A549 (cell line): ENCODE results near the gene DGKA. TPM values are rescaled to one million over a fixed set of nuclear protein-coding genes. Genes with fewer than 3 reads are reported as not detected.

ENCODE experiments used
- ATAC-seq, 2 experiments: fragments of 200-7000 bp in 1 of 2; fragments of >200 bp in 1 of 2; cut with Nextera tagmentation in 1 of 2; cut with Tn5 transposase in 1 of 2; 3 replicates each; pipeline versions ENCODE4 v1.8.0 to v1.9.1; 2018 to 2020; ENCODE audit warnings: mild to moderate bottlenecking in 1 of 2, moderate library complexity in 1 of 2
- CTCF ChIA-PET: fragments of 300-600 bp; sonication (Branson Sonifier 250); formaldehyde crosslinking; extraction: SDS; loops from one replicate; lab custom pipeline; 2021; ENCODE audit warnings: antibody characterized with exemption, inconsistent platforms; lab: Yijun Ruan, JAX
- POLR2A ChIA-PET: fragments of 350-600 bp; formaldehyde crosslinking; extraction: SDS; loops from one replicate; lab custom pipeline; 2021; ENCODE audit warnings: antibody characterized with exemption, inconsistent platforms; lab: Yijun Ruan, JAX
- DNase-seq, 2 experiments: peaks; one replicate each; pipeline versions ENCODE4 v3.0.0 to v3.0.0-alpha.2; 2011 to 2016; ENCODE audit warnings: low read depth in 1 of 2, low spot score in 1 of 2
- FAIRE-seq: peaks from 2 replicates; lab custom pipeline; 2011; peaks lifted over from hg19 to GRCh38; lab: Jason Lieb, UNC
- H3K27ac ChIP-seq, 2 experiments: fragments of >200 bp; sonication (Bioruptor Twin); formaldehyde crosslinking; 3 replicates each; pipeline ENCODE4 v1.5.1; 2016 to 2017
- H3K4me1 ChIP-seq: fragments of >200 bp; sonication (Bioruptor Twin); formaldehyde crosslinking; 3 replicates; pipeline ENCODE4 v1.6.1; 2016
- H3K4me2 ChIP-seq: fragments of >200 bp; sonication (Bioruptor Twin); formaldehyde crosslinking; 3 replicates; pipeline ENCODE4 v1.6.1; 2016
- H3K4me3 ChIP-seq: fragments of >200 bp; sonication (Bioruptor Twin); formaldehyde crosslinking; 3 replicates; pipeline ENCODE4 v1.5.1; 2016
- H3K9me3 ChIP-seq: fragments of >200 bp; sonication (Bioruptor Twin); formaldehyde crosslinking; 3 replicates; pipeline ENCODE4 v1.6.1; 2016
- BCL3 ChIP-seq: fragments of >200 bp; sonication (Bioruptor Twin); formaldehyde crosslinking; IDR thresholded peaks from 3 replicates; pipeline ENCODE4 v1.6.1; 2016
- CBX2 ChIP-seq: fragments of 200-600 bp; sonication (generic); IDR thresholded peaks from 2 replicates; pipeline ENCODE4 v1.6.1; 2016; ENCODE audit warnings: low read depth, mild to moderate bottlenecking, borderline replicate concordance
- CHD2 ChIP-seq: fragments of 150-350 bp; IDR thresholded peaks from 2 replicates; pipeline ENCODE4 v1.6.1; 2014; ENCODE audit warnings: low read length; ENCODE audit not compliant: partially characterized antibody
- CHD4 ChIP-seq: fragments of 200-600 bp; sonication (generic); IDR thresholded peaks from 2 replicates; pipeline ENCODE4 v1.6.1; 2016; ENCODE audit warnings: antibody characterized with exemption, mild to moderate bottlenecking, borderline replicate concordance
- E2F6 ChIP-seq: IDR thresholded peaks from 2 replicates; pipeline ENCODE4 v1.6.1; 2012; ENCODE audit warnings: low read depth, borderline replicate concordance
- EHF ChIP-seq: fragments of 250-450 bp; sonication (Bioruptor Pico); IDR thresholded peaks from 2 replicates; pipeline ENCODE4 v1.5.0; 2020; ENCODE audit warnings: mild to moderate bottlenecking
- EP300 ChIP-seq, 2 experiments: fragments of >200 bp; sonication (Bioruptor Twin); formaldehyde crosslinking; IDR thresholded peaks; 2 replicates in 1 of 2; 3 replicates in 1 of 2; pipeline ENCODE4 v1.6.1; 2016 to 2017
- ESRRA ChIP-seq: fragments of 150-350 bp; IDR thresholded peaks from 2 replicates; pipeline ENCODE4 v1.6.1; 2014; ENCODE audit warnings: mild to moderate bottlenecking, low read length, borderline replicate concordance
- HDAC2 ChIP-seq: fragments of 200-600 bp; sonication (generic); IDR thresholded peaks from 2 replicates; pipeline ENCODE4 v1.6.1; 2016
- HEYL ChIP-seq: fragments of 250-450 bp; sonication (Bioruptor Pico); IDR thresholded peaks from 2 replicates; pipeline ENCODE4 v1.8.0; 2021; ENCODE audit warnings: mild to moderate bottlenecking, moderate library complexity
- HMGXB4 ChIP-seq: fragments of 250-450 bp; sonication (Bioruptor Pico); IDR thresholded peaks from 2 replicates; pipeline ENCODE4 v1.5.0; 2021; ENCODE audit warnings: mild to moderate bottlenecking, moderate library complexity, borderline replicate concordance
- HOXA7 ChIP-seq: fragments of 250-450 bp; sonication (Bioruptor Pico); IDR thresholded peaks from 2 replicates; pipeline ENCODE4 v1.5.0; 2020; ENCODE audit warnings: mild to moderate bottlenecking, moderate library complexity
- HOXB5 ChIP-seq: fragments of 250-450 bp; sonication (Bioruptor Pico); IDR thresholded peaks from 2 replicates; pipeline ENCODE4 v1.5.0; 2020; ENCODE audit warnings: mild to moderate bottlenecking, moderate library complexity
- JUN ChIP-seq, 2 experiments: fragments of >200 bp; sonication (Bioruptor Twin); formaldehyde crosslinking; IDR thresholded peaks; 2 replicates in 1 of 2; 3 replicates in 1 of 2; pipeline ENCODE4 v1.6.1; 2016 to 2017
- MAX ChIP-seq: IDR thresholded peaks from 2 replicates; pipeline ENCODE4 v1.6.1; 2012
- MYC ChIP-seq: IDR thresholded peaks from 2 replicates; pipeline ENCODE4 v1.6.1; 2012; ENCODE audit warnings: mild to moderate bottlenecking, inconsistent platforms, low read length, improper control_type of control experiment, borderline replicate concordance
- NR3C1 ChIP-seq: fragments of >200 bp; sonication (Bioruptor Twin); formaldehyde crosslinking; IDR thresholded peaks from 3 replicates; pipeline ENCODE4 v1.6.1; 2017
- PHF8 ChIP-seq: fragments of 200-600 bp; sonication (generic); IDR thresholded peaks from 2 replicates; pipeline ENCODE4 v1.6.1; 2016; ENCODE audit warnings: low read depth, mild to moderate bottlenecking, antibody characterized with exemption, moderate library complexity, borderline replicate concordance
- RAD21 ChIP-seq, 2 experiments: fragments of >200 bp in 1 of 2; sonication (Bioruptor Twin) in 1 of 2; formaldehyde crosslinking in 1 of 2; IDR thresholded peaks in 1 of 2; conservative IDR thresholded peaks in 1 of 2; 2 replicates in 1 of 2; 3 replicates in 1 of 2; pipeline ENCODE4 v1.6.1; 2012 to 2018; ENCODE audit warnings: inconsistent platforms in 1 of 2
- REST ChIP-seq: fragments of 200-600 bp; sonication (generic); IDR thresholded peaks from 2 replicates; pipeline ENCODE4 v1.6.1; 2016; ENCODE audit warnings: antibody characterized with exemption, mild to moderate bottlenecking, moderate library complexity
- RFX5 ChIP-seq: fragments of 450-650 bp; IDR thresholded peaks from 2 replicates; pipeline ENCODE4 v1.7.1; 2014; ENCODE audit warnings: antibody characterized with exemption, mild to moderate bottlenecking, moderate library complexity
- SMC3 ChIP-seq: fragments of >200 bp; sonication (Bioruptor Twin); formaldehyde crosslinking; IDR thresholded peaks from 3 replicates; pipeline ENCODE4 v1.6.1; 2018; ENCODE audit warnings: inconsistent platforms
- TFCP2L1 ChIP-seq: fragments of 250-450 bp; sonication (Bioruptor Pico); IDR thresholded peaks from 2 replicates; pipeline ENCODE4 v1.5.0; 2021; ENCODE audit warnings: mild to moderate bottlenecking
- USF2 ChIP-seq: fragments of 450-650 bp; IDR thresholded peaks from 2 replicates; pipeline ENCODE4 v1.6.1; 2014; ENCODE audit warnings: antibody characterized with exemption
- ZC3H11A ChIP-seq: fragments of 450-650 bp; IDR thresholded peaks from 2 replicates; pipeline ENCODE4 v1.6.1; 2014; ENCODE audit warnings: antibody characterized with exemption, mild to moderate bottlenecking
- ZNF302 ChIP-seq: fragments of 250-450 bp; sonication (Bioruptor Pico); IDR thresholded peaks from 2 replicates; pipeline ENCODE4 v1.9.0; 2021; ENCODE audit warnings: inconsistent platforms, mild to moderate bottlenecking, moderate library complexity
- ZSCAN20 ChIP-seq: fragments of 250-450 bp; sonication (Bioruptor Pico); IDR thresholded peaks from 2 replicates; pipeline ENCODE4 v1.8.0; 2022; ENCODE audit warnings: mild to moderate bottlenecking, moderate library complexity
- WGBS: methylation state at CpG from one replicate; pipeline ENCODE4 v1.1.6; 2017; ENCODE audit errors: missing lambda C conversion rate; 5-methylcytosine and 5-hydroxymethylcytosine counted together
- polyA plus RNA-seq, 4 experiments: library from polyadenylated mRNA; depleted of rRNA in 3 of 4; stranded (reverse); fragments of >200 nt; fragmentation: RNase III in 1 of 4; extraction: RNeasy Plus Mini Kit Qiagen cat#74134 plus additional on column Dnase treatment in 1 of 4; gene quantifications; 2 replicates in 3 of 4; 3 replicates in 1 of 4; pipeline ENCODE4 v1.2.3, GENCODE V29; 2011 to 2017
- TF ChIP-seq, protein P1 (sequence below): fragments of 150-350 bp; IDR thresholded peaks from 2 replicates; pipeline ENCODE4 v1.6.1; 2014; ENCODE audit warnings: low read depth, mild to moderate bottlenecking, low read length
- TF ChIP-seq, protein P2 (sequence below): fragments of 250-450 bp; sonication (Bioruptor Pico); IDR thresholded peaks from 2 replicates; pipeline ENCODE4 v1.5.0; 2020; ENCODE audit warnings: low read depth, mild to moderate bottlenecking, moderate library complexity

The DGKA gene
- polyA plus RNA-seq, 2 of the 4 experiments (the other 2 are of a cell fraction) = 21.0 to 24.7 TPM

- ATAC-seq (peak; percentile 95 to 96), FAIRE-seq (peak; percentile 98), DNase-seq (peak; percentile 98 to 100)
- Histone ChIP-seq H3K9me3 (no peaks in the 10 kb centered on the region), H3K4me2 (peak within 1 kb of the TSS; percentile 88), H3K4me1 (peaks cover 20% of the 10 kb centered on the region; the same call in 2 of the 3 replicates), H3K27ac (peak within 1 kb of the TSS; percentile 94 to 95), H3K4me3 (peak within 1 kb of the TSS; percentile 93)
- ChIA-PET POLR2A (interaction anchor here (0.6 to 1.8 kb wide), 17 partner anchors 9 to 244 kb away, joined by 3 to 8 read pairs (median 4); partner anchors contain the start of genes CD63, ESYT1, PA2G4 and PYM1), CTCF (interaction anchor here (0.6 to 2.9 kb wide), 16 partner anchors 8 to 235 kb away, joined by 3 to 15 read pairs (median 6); partner anchors contain the start of gene SUOX)
- WGBS = 1% methylated on average over 38 of the region's 39 CpGs
- TF ChIP-seq BCL3 = 0 out of 3 replicates have a peak, but pooled peaks have one; percentile 35
- TF ChIP-seq, protein P1, sequence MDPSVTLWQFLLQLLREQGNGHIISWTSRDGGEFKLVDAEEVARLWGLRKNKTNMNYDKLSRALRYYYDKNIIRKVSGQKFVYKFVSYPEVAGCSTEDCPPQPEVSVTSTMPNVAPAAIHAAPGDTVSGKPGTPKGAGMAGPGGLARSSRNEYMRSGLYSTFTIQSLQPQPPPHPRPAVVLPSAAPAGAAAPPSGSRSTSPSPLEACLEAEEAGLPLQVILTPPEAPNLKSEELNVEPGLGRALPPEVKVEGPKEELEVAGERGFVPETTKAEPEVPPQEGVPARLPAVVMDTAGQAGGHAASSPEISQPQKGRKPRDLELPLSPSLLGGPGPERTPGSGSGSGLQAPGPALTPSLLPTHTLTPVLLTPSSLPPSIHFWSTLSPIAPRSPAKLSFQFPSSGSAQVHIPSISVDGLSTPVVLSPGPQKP = no peak
- TF ChIP-seq REST = no peak
- TF ChIP-seq MYC = no peak
- no peak for TF ChIP-seq CHD4
- peak; percentile 92 for TF ChIP-seq PHF8
- no peak for TF ChIP-seq ESRRA
- 0 out of 2 replicates have a peak, but pooled peaks have one; percentile 46 for TF ChIP-seq RFX5
- TF ChIP-seq JUN (IDR thresholded peaks at IDR 0.05) = peak in 1 of 2 experiments; percentile 71; a peak in 2 of 5 replicates
- no peak for TF ChIP-seq SMC3
- no peak for TF ChIP-seq ZSCAN20 (CRISPR knock-in tag)
- TF ChIP-seq, protein P2, sequence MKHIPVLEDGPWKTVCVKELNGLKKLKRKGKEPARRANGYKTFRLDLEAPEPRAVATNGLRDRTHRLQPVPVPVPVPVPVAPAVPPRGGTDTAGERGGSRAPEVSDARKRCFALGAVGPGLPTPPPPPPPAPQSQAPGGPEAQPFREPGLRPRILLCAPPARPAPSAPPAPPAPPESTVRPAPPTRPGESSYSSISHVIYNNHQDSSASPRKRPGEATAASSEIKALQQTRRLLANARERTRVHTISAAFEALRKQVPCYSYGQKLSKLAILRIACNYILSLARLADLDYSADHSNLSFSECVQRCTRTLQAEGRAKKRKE (CRISPR knock-in tag) = no peak
- no peak for TF ChIP-seq CBX2
- TF ChIP-seq EP300 (IDR thresholded peaks at IDR 0.05) = no peak
- TF ChIP-seq HEYL (CRISPR knock-in tag) = no peak
- TF ChIP-seq TFCP2L1 = no peak
- no peak for TF ChIP-seq EHF (CRISPR knock-in tag)
- TF ChIP-seq USF2 = peak; percentile 68
- no peak for TF ChIP-seq ZNF302
- TF ChIP-seq MAX = no peak; the same call in none of the 2 replicates
- no peak for TF ChIP-seq HOXB5 (CRISPR knock-in tag)
- no peak for TF ChIP-seq NR3C1
- TF ChIP-seq HDAC2 = no peak
- peak; percentile 67 for TF ChIP-seq CHD2
- TF ChIP-seq HMGXB4 (CRISPR knock-in tag) = no peak
- TF ChIP-seq E2F6 = no peak
- TF ChIP-seq ZC3H11A = no peak
- no peak for TF ChIP-seq RAD21 (conservative IDR thresholded peaks at IDR 0.05 in 1 of 2, IDR thresholded peaks at IDR 0.05 in 1 of 2)
- TF ChIP-seq HOXA7 (CRISPR knock-in tag) = no peak
Observed at GRCh38 chr12:55973599-55974307, 42.8 kb downstream of the DGKA start, which contains the start of gene RAB5B. Gene RAB5B, plus strand, starts transcription at chr12:55974078. Its CDS starts 12,883 bp downstream, at chr12:55986961.
